Stomach (tissue), 9 donors: ENCODE measurements around the gene HOXD1. TPM values are rescaled to one million over a fixed set of nuclear protein-coding genes. Genes with fewer than 3 reads are reported as not detected.

Experiments used
- DNase-seq, 2 donors: peaks; one replicate each; pipeline versions ENCODE4 v3.0.0 to v3.0.0-alpha.2; 2013 to 2019
- H3K27ac ChIP-seq, 5 donors: fragments of 200-600 bp in 4 of 5; sonication (generic) in 4 of 5; one replicate each; pipeline ENCODE4 v1.5.1; 2013 to 2019; ENCODE audit warnings: mild to moderate bottlenecking in 1 of 5, moderate library complexity in 1 of 5
- H3K27me3 ChIP-seq, 3 donors: fragments of 200-600 bp; sonication (generic); one replicate each; pipeline ENCODE4 v1.5.1; 2017 to 2019; ENCODE audit warnings: mixed run types in 1 of 3
- H3K36me3 ChIP-seq, 4 donors: fragments of 200-600 bp; sonication (generic); 1 replicate in 3 of 4; 2 replicates in 1 of 4; pipeline ENCODE4 v1.5.1; 2016 to 2019
- H3K4me1 ChIP-seq, 4 donors: fragments of 200-600 bp; sonication (generic); one replicate each; pipeline ENCODE4 v1.5.1; 2016 to 2019
- H3K4me3 ChIP-seq, 4 donors: fragments of 200-600 bp; sonication (generic) in 3 of 4; one replicate each; pipeline ENCODE4 v1.5.1; 2016 to 2019; ENCODE audit warnings: mild to moderate bottlenecking in 1 of 4
- H3K9me3 ChIP-seq, 4 donors: fragments of 200-600 bp; sonication (generic); one replicate each; pipeline ENCODE4 v1.5.1; 2016 to 2019
- EP300 ChIP-seq: sonication (generic); formaldehyde crosslinking; IDR thresholded peaks from one replicate; pipeline ENCODE4 v1.6.1; 2017; ENCODE audit warnings: antibody characterized with exemption
- POLR2A ChIP-seq, 4 donors: fragments of 450-650 bp; IDR thresholded peaks; one replicate each; pipeline ENCODE4 v1.6.1; 2016; ENCODE audit warnings: antibody characterized with exemption in 4 of 4, control low read depth in 2 of 4, mild to moderate bottlenecking in 1 of 4, moderate library complexity in 1 of 4
- POLR2AphosphoS5 ChIP-seq, 3 donors: sonication (generic); formaldehyde crosslinking; IDR thresholded peaks; one replicate each; pipeline ENCODE4 v1.6.1; 2016; ENCODE audit warnings: antibody characterized with exemption in 3 of 3
- WGBS, 5 donors: extraction: QIAGEN DNeasy Blood & Tissue Kit in 3 of 5; methylation state at CpG; one replicate each; pipeline versions ENCODE4 v1.1.5 to v1.1.7; 2013 to 2018; 5-methylcytosine and 5-hydroxymethylcytosine counted together
- intact Hi-C: fragments of 100-400 bp; cut with DNase I; formaldehyde crosslinking; loops from one replicate; pipeline ENCODE4 v1.15.1; 2023; ENCODE audit warnings: low total_unique reads
- polyA plus RNA-seq, 3 donors: library from polyadenylated mRNA; stranded (reverse); fragments of 200-250 nt; gene quantifications; one replicate each; pipeline ENCODE4 v1.2.3, GENCODE V29; 2013
- total RNA-seq, 5 donors: library from RNA; depleted of rRNA; stranded (reverse); fragments of >200 nt; gene quantifications; one replicate each; pipeline versions ENCODE4 v1.1.0 to v1.2.3, GENCODE V29; 2014 to 2016
- TF ChIP-seq, protein P1 (sequence below), 7 experiments: fragments of 450-650 bp in 4 of 7; fragments of 200-600 bp in 3 of 7; sonication (generic) in 3 of 7; IDR thresholded peaks; one replicate each; pipeline ENCODE4 v1.5.1; 2016 to 2019; ENCODE audit warnings: antibody characterized with exemption in 7 of 7, control low read depth in 2 of 7, mild to moderate bottlenecking in 1 of 7
- donor health status: healthy with polysubstance abuse.
- donor health status: Bipolar disorder and iron deficiency.
- donor health status: healthy.

The HOXD1 gene
- total and polyA plus RNA-seq, 8 donors: 0.12 to 0.23 (median 0.18) TPM; not detected in 5

DNA sequence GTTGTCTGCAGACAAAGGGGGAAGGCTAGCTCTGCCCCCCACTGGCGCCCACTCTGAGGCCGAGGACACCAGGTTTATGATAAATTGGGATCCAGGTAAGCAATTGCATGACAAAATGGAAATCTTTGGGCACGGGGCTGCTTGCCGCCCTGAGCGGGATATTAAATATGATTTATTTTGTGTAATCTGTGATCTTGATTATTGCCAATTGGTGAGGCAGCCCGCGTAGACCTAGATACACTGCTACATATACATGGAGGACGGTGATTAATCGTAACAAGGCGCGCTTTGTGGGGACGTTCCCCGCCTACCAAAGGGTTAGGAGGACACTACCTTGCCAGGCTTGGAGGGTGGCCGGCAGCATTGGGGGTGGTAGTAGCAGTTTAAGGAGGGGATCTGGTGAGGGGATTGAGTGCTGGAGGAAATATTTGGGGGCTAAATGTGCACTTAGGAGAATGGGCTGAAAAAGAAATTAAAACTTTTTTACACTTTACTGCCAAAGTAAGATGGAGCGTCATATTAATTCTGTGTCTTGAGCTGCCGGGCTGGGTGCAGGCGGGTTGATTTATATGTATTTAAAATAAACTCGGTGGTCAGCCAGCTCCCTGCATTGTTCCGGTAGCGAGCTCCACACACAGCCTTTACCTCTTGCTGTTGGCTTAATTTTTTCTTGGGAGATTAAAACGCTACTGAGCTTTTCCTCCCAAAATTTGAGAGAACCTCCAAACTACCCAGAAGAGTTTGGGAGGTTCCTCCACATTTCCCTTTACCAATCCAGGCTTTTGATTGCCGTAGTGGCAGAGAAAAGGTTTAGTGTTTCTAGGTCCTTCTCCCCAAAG lies 27.3 kb upstream of the HOXD1 start:
- intact Hi-C loops: no loop called here
- peaks cover 12 to 74% (median 42%) of the 10 kb centered on the region in 4 donors for H3K4me1 ChIP-seq

GRCh38 chr2:176161825-176162626 lies 26.4 kb upstream of the HOXD1 start:
- TF ChIP-seq POLR2AphosphoS5 (IDR thresholded peaks at IDR 0.05) (no peak), POLR2A (IDR thresholded peaks at IDR 0.05) (no peak), EP300 (no peak)
- TF ChIP-seq, protein P1, sequence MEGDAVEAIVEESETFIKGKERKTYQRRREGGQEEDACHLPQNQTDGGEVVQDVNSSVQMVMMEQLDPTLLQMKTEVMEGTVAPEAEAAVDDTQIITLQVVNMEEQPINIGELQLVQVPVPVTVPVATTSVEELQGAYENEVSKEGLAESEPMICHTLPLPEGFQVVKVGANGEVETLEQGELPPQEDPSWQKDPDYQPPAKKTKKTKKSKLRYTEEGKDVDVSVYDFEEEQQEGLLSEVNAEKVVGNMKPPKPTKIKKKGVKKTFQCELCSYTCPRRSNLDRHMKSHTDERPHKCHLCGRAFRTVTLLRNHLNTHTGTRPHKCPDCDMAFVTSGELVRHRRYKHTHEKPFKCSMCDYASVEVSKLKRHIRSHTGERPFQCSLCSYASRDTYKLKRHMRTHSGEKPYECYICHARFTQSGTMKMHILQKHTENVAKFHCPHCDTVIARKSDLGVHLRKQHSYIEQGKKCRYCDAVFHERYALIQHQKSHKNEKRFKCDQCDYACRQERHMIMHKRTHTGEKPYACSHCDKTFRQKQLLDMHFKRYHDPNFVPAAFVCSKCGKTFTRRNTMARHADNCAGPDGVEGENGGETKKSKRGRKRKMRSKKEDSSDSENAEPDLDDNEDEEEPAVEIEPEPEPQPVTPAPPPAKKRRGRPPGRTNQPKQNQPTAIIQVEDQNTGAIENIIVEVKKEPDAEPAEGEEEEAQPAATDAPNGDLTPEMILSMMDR (IDR thresholded peaks at IDR 0.05): no peak
- Histone ChIP-seq H3K4me1 (peaks cover 12 to 69% (median 38%) of the 10 kb centered on the region in 4 donors), H3K36me3 (no peaks in the 10 kb centered on the region), H3K27ac (no peak overlapping the region), H3K9me3 (peaks cover 0 to 17% (median 3%) of the 10 kb centered on the region in 4 donors), H3K27me3 (peaks cover 38 to 100% (median 100%) of the 10 kb centered on the region in 3 donors), H3K4me3 (no peak overlapping the region)
- intact Hi-C loops: no loop called here
- 5 to 12% (median 11%) methylated on average over 22 of the region's 22 CpGs for whole genome bisulfite sequencing, 5 donors
- peak in 1 of 2 donors; percentile 66 for DNase-seq

More for the DNA sequence above, 27.3 kb upstream of the HOXD1 start:
- TF ChIP-seq, protein P1 (IDR thresholded peaks at IDR 0.05): no peak
- TF ChIP-seq EP300 (no peak), POLR2AphosphoS5 (IDR thresholded peaks at IDR 0.05) (no peak), POLR2A (IDR thresholded peaks at IDR 0.05) (no peak)
- peaks cover 46 to 100% (median 100%) of the 10 kb centered on the region in 3 donors for H3K27me3 ChIP-seq
- H3K9me3 ChIP-seq: peaks cover 0 to 20% (median 3%) of the 10 kb centered on the region in 4 donors
- no peak overlapping the region for H3K4me3 ChIP-seq
- no peaks in the 10 kb centered on the region for H3K36me3 ChIP-seq
- no peak overlapping the region for H3K27ac ChIP-seq
- no peak for DNase-seq
- WGBS, 5 donors: 13 to 26% (median 17%) methylated on average over 21 to 22 of the region's 22 CpGs

DNA sequence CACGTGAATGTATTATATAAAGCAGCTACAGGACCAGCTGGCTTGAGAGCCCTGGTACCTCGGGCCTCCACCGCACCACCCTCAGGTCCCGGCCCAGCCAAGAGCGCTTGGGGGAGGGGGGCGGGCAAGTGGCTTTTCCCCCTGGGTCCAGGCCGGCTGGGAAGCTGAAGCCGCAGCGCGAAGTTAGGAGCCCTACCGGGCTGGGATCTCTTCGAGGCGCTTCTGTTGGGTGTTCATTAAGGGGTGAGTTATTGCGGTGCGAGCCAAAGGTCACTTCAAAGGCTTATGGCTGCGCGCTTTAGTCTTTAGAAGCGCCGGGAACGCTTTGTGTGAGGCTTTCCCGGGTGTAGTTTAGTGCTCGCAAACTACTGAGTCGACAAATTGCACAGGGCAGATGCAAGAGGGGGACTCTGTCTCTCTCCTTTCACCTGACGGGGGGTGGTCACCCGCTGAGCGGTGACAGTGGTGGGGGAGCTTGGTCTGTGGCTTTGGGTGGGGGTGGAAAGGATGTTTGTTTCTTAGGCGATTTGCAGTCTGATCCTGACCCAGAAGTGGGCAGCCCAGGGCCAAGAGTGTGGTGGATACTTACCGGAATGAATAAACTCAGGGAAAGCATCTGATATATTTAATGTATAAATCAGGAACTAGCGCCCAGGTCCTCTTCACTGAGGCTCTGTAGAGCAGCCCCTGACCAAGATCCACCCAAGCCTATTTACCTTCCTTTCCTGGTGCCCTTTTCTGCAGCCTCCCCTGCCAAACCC lies 25.4 kb upstream of the HOXD1 start:
- TF ChIP-seq, protein P1 (IDR thresholded peaks at IDR 0.05): no peak
- TF ChIP-seq POLR2AphosphoS5 (IDR thresholded peaks at IDR 0.05) (no peak), EP300 (no peak), POLR2A (IDR thresholded peaks at IDR 0.05) (no peak)
- intact Hi-C loops: no loop called here
- Histone ChIP-seq H3K27ac (no peak overlapping the region), H3K36me3 (no peaks in the 10 kb centered on the region), H3K9me3 (peaks cover 0 to 12% (median 3%) of the 10 kb centered on the region in 4 donors), H3K4me1 (peaks cover 12 to 59% (median 27%) of the 10 kb centered on the region in 4 donors), H3K4me3 (no peak overlapping the region), H3K27me3 (peaks cover 33 to 100% (median 96%) of the 10 kb centered on the region in 3 donors)
- no peak for DNase-seq
- WGBS, 5 donors: 6 to 15% (median 11%) methylated on average over 29 of the region's 29 CpGs

GRCh38 chr2:176163672-176164056 lies 24.8 kb upstream of the HOXD1 start:
- H3K36me3 ChIP-seq: no peaks in the 10 kb centered on the region
- DNase-seq: no peak
- peaks cover 33 to 100% (median 96%) of the 10 kb centered on the region in 3 donors for H3K27me3 ChIP-seq
- 7 to 18% (median 8%) methylated on average over 12 of the region's 12 CpGs for WGBS, 5 donors
- intact Hi-C loops: no loop called here
- H3K27ac ChIP-seq: no peak overlapping the region
- TF ChIP-seq POLR2A (IDR thresholded peaks at IDR 0.05): no peak
- TF ChIP-seq POLR2AphosphoS5 (IDR thresholded peaks at IDR 0.05): no peak
- TF ChIP-seq, protein P1 (IDR thresholded peaks at IDR 0.05): no peak
- TF ChIP-seq EP300: no peak
- H3K4me1 ChIP-seq: peaks cover 12 to 53% (median 24%) of the 10 kb centered on the region in 4 donors
- peaks cover 0 to 12% (median 3%) of the 10 kb centered on the region in 4 donors for H3K9me3 ChIP-seq
- no peak overlapping the region for H3K4me3 ChIP-seq
